ENCODE results near the gene ANAPC1. TPM values are rescaled to one million over a fixed set of nuclear protein-coding genes. Genes with fewer than 3 reads are reported as not detected.
"Not testable (repeated sequence)": the region's sequence is repeated elsewhere in the genome, so short reads cannot be mapped to it uniquely, and the experiment has no call there.

ANAPC1 gene
- total and polyA plus RNA-seq, 4 experiments from 2014 or later = 22.2 to 60.2 (median 42.1) TPM

DNA sequence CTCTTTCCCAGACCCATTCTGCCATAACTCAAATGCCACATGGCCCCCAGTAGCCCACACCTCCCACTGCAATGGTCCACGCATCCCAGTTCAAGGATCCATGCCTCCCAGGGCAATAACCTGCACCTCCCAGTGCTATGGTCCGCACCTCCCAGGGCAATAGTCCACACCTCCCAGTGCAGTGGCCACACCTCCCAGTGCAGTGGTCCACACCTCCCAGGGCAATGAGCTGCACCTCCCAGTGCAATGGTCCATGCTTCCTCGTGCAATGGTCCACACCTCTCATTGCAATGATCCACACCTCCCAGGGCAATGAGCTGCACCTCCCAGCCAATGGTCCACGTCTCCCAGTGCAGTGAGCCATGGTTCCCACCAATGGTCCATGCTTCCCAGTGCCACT is 135.6 kb downstream of the ANAPC1 start:
- POLR2A ChIA-PET (ENCODE audit: partially characterized antibody); H3K4me3 ChIP-seq (ENCODE audit: low read length in 2 of 2); intact Hi-C loops (cut with micrococcal nuclease); CTCF ChIA-PET (ENCODE audit: partially characterized antibody); H3K27ac ChIP-seq (ENCODE audit: low read depth, low read length); H3K4me1 Mint-ChIP-seq; H3K9me3 Mint-ChIP-seq; H3K4me3 Mint-ChIP-seq; H3K27me3 Mint-ChIP-seq; H3K27ac Mint-ChIP-seq; H3K9me3 ChIP-seq (ENCODE audit: control insufficient read depth in 1 of 2, low read length in 2 of 2); DNase-seq; H3K27me3 ChIP-seq (ENCODE audit: insufficient read depth, low read length); H3K36me3 ChIP-seq (ENCODE audit: insufficient read depth, low read length); H3K4me1 ChIP-seq (ENCODE audit: insufficient read depth, low read length); H3K36me3 Mint-ChIP-seq: not testable (repeated sequence)

GRCh38 chr2:111747410-111748115 is 136.4 kb downstream of the ANAPC1 start:
- H3K4me3 Mint-ChIP-seq; H3K27me3 ChIP-seq (ENCODE audit: insufficient read depth, low read length); CTCF ChIA-PET (ENCODE audit: partially characterized antibody); H3K4me3 ChIP-seq (ENCODE audit: low read length in 2 of 2); H3K4me1 ChIP-seq (ENCODE audit: insufficient read depth, low read length); H3K27ac Mint-ChIP-seq; H3K36me3 ChIP-seq (ENCODE audit: insufficient read depth, low read length); H3K27me3 Mint-ChIP-seq; H3K27ac ChIP-seq (ENCODE audit: low read depth, low read length); POLR2A ChIA-PET (ENCODE audit: partially characterized antibody); H3K36me3 Mint-ChIP-seq; H3K9me3 ChIP-seq (ENCODE audit: control insufficient read depth in 1 of 2, low read length in 2 of 2); H3K9me3 Mint-ChIP-seq; H3K4me1 Mint-ChIP-seq; intact Hi-C loops (cut with micrococcal nuclease): not testable (repeated sequence)
- DNase-seq = peak; percentile 76 to 86 (median 81)

- H3K27me3 ChIP-seq (ENCODE audit: insufficient read depth, low read length); H3K4me3 ChIP-seq (ENCODE audit: low read length in 2 of 2); DNase-seq; H3K4me1 Mint-ChIP-seq; H3K9me3 ChIP-seq (ENCODE audit: control insufficient read depth in 1 of 2, low read length in 2 of 2); H3K27me3 Mint-ChIP-seq; POLR2A ChIA-PET (ENCODE audit: partially characterized antibody); H3K9me3 Mint-ChIP-seq; H3K4me1 ChIP-seq (ENCODE audit: insufficient read depth, low read length); CTCF ChIA-PET (ENCODE audit: partially characterized antibody); H3K27ac ChIP-seq (ENCODE audit: low read depth, low read length); H3K4me3 Mint-ChIP-seq; H3K36me3 ChIP-seq (ENCODE audit: insufficient read depth, low read length); intact Hi-C loops (cut with micrococcal nuclease); H3K36me3 Mint-ChIP-seq: not testable (repeated sequence)
- H3K27ac Mint-ChIP-seq = peak overlapping the region in 1 of 7 donors; percentile 24
Observed at GRCh38 chr2:111744751-111745150, 139.2 kb downstream of the ANAPC1 start.

DNA sequence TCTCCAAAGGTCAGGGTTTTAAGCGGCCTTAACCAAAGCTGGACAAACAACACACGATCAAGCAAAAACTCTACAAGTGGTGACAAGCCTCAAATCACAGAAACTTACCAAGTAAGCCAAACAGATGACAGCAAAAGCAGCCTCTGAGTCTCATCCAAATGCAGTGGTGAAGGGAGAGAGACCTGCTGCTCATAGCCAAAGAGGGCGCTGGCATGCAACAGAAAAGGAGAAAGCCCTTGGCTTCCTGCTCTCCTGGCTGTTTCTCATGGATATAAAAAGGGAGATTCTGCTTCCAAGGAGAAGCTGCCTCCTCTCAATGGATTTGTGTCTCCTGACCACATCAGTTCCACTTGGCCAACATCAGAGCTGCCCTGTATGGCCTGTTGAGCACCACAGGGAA is 142.5 kb downstream of the ANAPC1 start:
- H3K4me3 ChIP-seq (ENCODE audit: low read length in 2 of 2); H3K4me1 ChIP-seq (ENCODE audit: insufficient read depth, low read length); H3K27ac Mint-ChIP-seq; H3K27me3 ChIP-seq (ENCODE audit: insufficient read depth, low read length); H3K4me1 Mint-ChIP-seq; H3K9me3 Mint-ChIP-seq; intact Hi-C loops (cut with micrococcal nuclease); H3K36me3 Mint-ChIP-seq; CTCF ChIA-PET (ENCODE audit: partially characterized antibody); H3K4me3 Mint-ChIP-seq; H3K27ac ChIP-seq (ENCODE audit: low read depth, low read length); H3K9me3 ChIP-seq (ENCODE audit: control insufficient read depth in 1 of 2, low read length in 2 of 2); H3K36me3 ChIP-seq (ENCODE audit: insufficient read depth, low read length); POLR2A ChIA-PET (ENCODE audit: partially characterized antibody); H3K27me3 Mint-ChIP-seq; DNase-seq: not testable (repeated sequence)

DNA sequence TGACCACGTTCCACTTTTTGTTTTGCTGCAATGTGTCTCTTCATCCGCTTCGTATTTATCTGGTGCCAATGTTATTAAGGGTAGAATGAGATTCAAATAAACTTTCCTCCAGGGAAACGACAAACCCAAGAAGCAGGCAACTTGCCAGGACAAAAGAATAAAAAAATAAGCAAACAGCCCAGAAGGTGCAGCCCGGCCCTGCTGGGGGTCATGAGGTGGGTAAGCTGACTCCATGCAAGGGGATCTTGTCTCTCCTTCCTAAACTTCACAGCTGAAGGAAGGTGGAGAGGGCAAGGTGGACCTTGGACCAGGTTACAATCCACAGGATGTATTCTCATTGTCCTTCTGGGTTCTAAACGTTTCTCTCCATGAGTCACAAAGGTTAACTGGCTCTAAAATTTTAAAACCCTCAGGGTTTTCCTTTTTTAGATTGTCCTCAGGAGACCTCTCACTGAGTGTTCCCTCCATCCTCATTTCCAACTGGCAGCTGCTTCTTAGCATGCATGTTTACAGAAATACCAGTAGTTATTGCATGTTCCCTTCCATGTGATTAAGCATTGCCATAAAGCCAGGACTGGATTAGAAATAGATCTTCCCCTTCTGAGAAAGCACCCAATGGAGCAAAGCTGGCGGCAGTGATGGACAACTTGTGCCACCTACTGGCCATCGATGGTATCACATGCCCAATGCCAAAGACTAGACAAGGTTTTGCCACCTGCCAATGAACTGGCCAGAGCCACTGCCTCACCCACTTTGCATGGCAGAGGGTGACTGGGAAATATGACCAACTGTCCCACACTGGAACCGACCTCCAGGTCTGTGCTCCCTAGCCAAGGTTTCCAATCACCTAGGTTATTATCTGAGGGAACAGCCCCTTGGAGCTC is 147.9 kb downstream of the ANAPC1 start:
- H3K4me3 Mint-ChIP-seq; intact Hi-C loops (cut with micrococcal nuclease); H3K27ac Mint-ChIP-seq; H3K27ac ChIP-seq (ENCODE audit: low read depth, low read length); H3K4me1 ChIP-seq (ENCODE audit: insufficient read depth, low read length); H3K36me3 ChIP-seq (ENCODE audit: insufficient read depth, low read length); H3K36me3 Mint-ChIP-seq; H3K9me3 ChIP-seq (ENCODE audit: control insufficient read depth in 1 of 2, low read length in 2 of 2); POLR2A ChIA-PET (ENCODE audit: partially characterized antibody); H3K27me3 Mint-ChIP-seq; H3K4me3 ChIP-seq (ENCODE audit: low read length in 2 of 2); H3K4me1 Mint-ChIP-seq; CTCF ChIA-PET (ENCODE audit: partially characterized antibody); H3K27me3 ChIP-seq (ENCODE audit: insufficient read depth, low read length); H3K9me3 Mint-ChIP-seq: not testable (repeated sequence)
- DNase-seq = peak in 4 of 5 donors; percentile 13 to 17 (median 16)

DNA sequence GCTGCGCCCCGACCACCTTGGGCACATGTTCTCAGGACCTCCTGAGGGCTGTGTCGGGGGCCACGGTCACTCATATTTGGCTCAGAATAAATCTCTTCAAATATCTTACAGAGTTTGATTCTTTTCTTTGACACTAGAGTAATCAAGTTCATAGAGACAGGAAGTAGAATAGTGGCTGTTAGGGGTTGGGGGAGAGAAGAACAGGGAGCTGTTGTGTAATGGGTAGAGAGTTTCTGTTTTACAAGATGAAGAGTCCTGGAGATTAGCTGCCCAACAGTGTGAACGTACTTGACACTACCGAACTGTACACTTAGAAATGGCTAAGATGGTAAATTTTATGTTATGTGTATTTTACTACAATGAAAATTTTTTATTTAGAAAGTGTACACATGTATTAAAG is 148.6 kb downstream of the ANAPC1 start:
- H3K27ac Mint-ChIP-seq; H3K9me3 Mint-ChIP-seq; H3K4me1 ChIP-seq (ENCODE audit: insufficient read depth, low read length); intact Hi-C loops (cut with micrococcal nuclease); H3K4me1 Mint-ChIP-seq; CTCF ChIA-PET (ENCODE audit: partially characterized antibody); H3K9me3 ChIP-seq (ENCODE audit: control insufficient read depth in 1 of 2, low read length in 2 of 2); H3K27me3 Mint-ChIP-seq; H3K27ac ChIP-seq (ENCODE audit: low read depth, low read length); H3K27me3 ChIP-seq (ENCODE audit: insufficient read depth, low read length); DNase-seq; H3K4me3 Mint-ChIP-seq; H3K4me3 ChIP-seq (ENCODE audit: low read length in 2 of 2); H3K36me3 ChIP-seq (ENCODE audit: insufficient read depth, low read length); POLR2A ChIA-PET (ENCODE audit: partially characterized antibody); H3K36me3 Mint-ChIP-seq: not testable (repeated sequence)

GRCh38 chr2:111729812-111730458 is 154.1 kb downstream of the ANAPC1 start:
- H3K9me3 ChIP-seq (ENCODE audit: control insufficient read depth in 1 of 2, low read length in 2 of 2); H3K27ac ChIP-seq (ENCODE audit: low read depth, low read length); H3K36me3 Mint-ChIP-seq; POLR2A ChIA-PET (ENCODE audit: partially characterized antibody); H3K27me3 ChIP-seq (ENCODE audit: insufficient read depth, low read length); H3K4me3 ChIP-seq (ENCODE audit: low read length in 2 of 2); H3K4me3 Mint-ChIP-seq; H3K9me3 Mint-ChIP-seq; H3K27ac Mint-ChIP-seq; DNase-seq; CTCF ChIA-PET (ENCODE audit: partially characterized antibody); H3K36me3 ChIP-seq (ENCODE audit: insufficient read depth, low read length); intact Hi-C loops (cut with micrococcal nuclease); H3K4me1 ChIP-seq (ENCODE audit: insufficient read depth, low read length); H3K27me3 Mint-ChIP-seq; H3K4me1 Mint-ChIP-seq: not testable (repeated sequence)
